GM21576 (cell line): Measurements from ENCODE around the gene NSUN2.

Experiments
- ATAC-seq: cut with Tn5 transposase; IDR thresholded peaks from one replicate; pipeline ENCODE4 v1.9.1; 2021; ENCODE audit warnings: mild to moderate bottlenecking, moderate library complexity; ENCODE audit not compliant: unreplicated experiment

NSUN2 gene

GRCh38 chr5:6606884-6607558 lies 25.8 kb downstream of the NSUN2 start:
- no peak for ATAC-seq

DNA sequence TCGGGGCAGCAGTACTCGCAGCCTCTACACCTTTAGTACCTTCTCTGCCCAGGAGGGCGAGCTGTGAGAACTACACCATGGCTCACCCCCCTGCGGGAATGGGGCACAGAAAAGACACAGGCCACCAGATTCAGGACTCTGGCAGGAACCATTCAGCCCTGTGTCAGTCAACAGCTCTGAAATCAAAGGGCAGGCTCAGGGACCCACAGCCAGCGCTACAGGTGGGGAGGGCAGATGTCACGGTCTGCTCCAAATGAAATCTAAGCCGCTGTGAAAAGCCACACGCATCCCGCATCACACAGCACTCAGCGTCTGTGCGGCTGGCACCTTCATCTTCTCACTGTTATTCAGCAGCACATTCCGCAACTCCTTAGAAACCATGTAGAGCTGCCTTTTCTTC lies 27.9 kb downstream of the NSUN2 start:
- ATAC-seq = no peak

- no peak for ATAC-seq
Observed at GRCh38 chr5:6604341-6604740, 28.5 kb downstream of the NSUN2 start.

GRCh38 chr5:6603643-6604042 lies 29.2 kb downstream of the NSUN2 start:
- ATAC-seq = no peak

DNA sequence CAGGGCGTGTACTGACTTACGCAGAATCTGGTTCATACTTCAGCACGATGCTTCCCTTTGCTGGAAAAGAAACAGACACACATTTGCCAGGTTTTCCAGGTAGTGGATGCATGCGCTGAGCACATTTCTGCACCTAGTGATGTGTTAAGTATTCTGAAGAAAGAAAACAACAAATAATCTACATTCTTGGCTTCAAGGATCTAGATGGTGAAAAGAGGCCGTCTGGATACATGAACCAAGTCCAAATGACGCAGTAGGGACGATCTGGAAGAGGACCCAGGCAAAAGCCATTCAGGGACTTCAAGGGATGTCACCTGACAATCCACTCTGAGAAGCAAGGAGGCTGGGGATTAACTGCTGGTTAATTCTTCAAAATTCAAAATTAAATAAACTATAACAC lies 30.4 kb downstream of the NSUN2 start:
- no peak for ATAC-seq

DNA sequence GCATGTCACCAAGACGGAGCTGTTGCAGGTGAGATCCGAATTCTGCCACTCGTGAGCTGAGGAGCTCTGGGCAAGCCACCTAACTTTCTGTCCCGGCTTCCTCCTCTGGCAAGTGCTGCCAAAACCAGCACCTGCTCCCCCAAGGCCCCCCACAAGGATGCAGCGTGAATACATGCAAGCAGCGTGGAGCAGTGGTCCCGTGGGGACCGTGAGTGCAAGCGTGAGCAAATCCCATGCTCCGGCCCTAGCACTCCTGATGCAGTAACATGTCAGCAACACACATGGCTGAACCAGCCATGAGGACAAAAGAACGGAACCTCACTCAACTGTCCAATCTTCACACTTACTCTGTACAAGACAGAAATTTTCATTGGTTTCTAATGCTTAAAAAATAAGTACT lies 31.0 kb downstream of the NSUN2 start:
- no peak for ATAC-seq

DNA sequence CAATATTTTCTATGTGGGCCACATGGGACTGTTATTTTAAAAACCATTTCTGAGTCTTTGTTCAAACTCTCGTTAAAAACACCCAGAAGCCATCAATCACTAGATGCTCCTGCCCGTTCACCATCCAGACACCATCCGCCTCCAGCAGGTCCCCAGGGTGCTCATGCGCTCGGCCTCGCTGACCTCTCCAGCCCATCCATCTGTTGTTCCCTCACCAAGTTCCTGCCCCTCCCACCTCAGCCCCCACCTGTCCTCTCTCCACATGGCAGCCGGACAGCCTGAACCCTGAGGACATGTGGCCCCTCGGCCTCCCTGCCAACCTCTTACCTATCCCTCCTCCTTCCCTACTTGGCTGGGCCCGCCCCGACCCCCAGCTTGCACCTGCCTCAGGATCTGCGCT lies 31.6 kb downstream of the NSUN2 start:
- no peak for ATAC-seq

DNA sequence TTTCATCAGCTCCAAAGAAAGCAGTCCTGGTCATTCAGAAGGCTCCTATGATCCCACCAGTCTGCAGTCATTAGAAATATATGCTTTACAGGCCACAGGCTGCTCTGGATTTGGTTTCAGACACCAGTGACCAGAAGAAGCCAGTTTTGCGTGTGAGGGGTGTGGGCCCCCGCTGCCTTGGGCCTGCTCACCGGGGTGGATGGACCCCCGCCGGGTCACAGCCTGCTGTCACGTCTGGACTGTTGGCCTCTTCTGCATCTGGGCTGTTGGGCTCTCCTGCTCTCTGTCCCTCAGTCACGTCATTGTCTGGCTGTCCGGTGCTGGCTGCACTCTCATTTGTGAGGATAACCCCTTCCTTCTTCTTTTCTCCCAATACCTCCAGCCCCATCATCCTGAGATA lies 33.1 kb downstream of the NSUN2 start:
- ATAC-seq = no peak

DNA sequence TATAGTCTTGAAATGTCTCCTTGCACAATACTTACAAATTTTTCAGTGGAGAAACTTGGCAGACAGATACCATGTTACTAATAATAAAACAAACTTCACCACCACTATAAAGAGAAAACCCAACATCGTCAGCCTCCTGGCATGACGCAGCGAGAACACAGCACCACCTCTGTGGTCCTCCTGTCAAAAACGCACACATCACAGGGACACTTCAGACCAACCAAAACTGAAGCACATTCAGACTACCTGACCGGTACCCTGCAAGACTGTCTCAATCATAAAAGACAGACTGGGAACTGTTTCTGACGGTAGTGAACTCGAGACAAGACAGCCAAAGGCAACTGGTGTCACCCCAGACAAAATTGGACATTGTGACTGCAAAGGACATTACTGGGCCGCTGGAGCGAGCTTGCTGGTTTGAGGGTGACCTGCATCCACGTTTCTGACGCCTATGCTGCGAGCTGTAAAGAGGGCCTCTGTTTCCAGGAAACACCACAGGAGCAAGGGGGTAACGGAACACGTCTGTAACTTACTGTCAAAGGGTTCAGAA lies 34.4 kb downstream of the NSUN2 start:
- no peak for ATAC-seq

DNA sequence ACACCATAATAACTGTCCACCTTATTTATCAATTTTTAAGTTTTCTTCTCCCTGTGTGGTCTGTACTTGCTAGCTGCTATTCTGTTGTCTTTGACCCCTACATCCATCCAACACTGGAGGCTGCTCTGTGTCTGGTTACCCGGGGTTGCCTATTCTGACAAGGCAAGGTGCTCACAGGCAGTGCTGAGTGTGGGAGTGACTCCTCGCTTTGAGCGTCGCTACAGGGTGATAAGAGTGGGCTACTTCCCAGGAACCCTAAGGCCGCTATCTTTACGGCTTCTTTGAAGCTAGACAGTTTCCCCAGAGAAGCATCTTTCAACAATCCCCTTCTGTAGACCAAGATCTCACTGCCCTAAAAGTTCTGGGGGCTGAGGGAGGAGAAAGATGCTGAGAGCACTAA lies 35.3 kb downstream of the NSUN2 start:
- ATAC-seq = no peak

GRCh38 chr5:6596388-6596787 lies 36.5 kb downstream of the NSUN2 start:
- no peak for ATAC-seq

- no peak for ATAC-seq
Observed at GRCh38 chr5:6595405-6595804, 37.4 kb downstream of the NSUN2 start.

GRCh38 chr5:6594066-6594465 lies 38.8 kb downstream of the NSUN2 start:
- no peak for ATAC-seq

DNA sequence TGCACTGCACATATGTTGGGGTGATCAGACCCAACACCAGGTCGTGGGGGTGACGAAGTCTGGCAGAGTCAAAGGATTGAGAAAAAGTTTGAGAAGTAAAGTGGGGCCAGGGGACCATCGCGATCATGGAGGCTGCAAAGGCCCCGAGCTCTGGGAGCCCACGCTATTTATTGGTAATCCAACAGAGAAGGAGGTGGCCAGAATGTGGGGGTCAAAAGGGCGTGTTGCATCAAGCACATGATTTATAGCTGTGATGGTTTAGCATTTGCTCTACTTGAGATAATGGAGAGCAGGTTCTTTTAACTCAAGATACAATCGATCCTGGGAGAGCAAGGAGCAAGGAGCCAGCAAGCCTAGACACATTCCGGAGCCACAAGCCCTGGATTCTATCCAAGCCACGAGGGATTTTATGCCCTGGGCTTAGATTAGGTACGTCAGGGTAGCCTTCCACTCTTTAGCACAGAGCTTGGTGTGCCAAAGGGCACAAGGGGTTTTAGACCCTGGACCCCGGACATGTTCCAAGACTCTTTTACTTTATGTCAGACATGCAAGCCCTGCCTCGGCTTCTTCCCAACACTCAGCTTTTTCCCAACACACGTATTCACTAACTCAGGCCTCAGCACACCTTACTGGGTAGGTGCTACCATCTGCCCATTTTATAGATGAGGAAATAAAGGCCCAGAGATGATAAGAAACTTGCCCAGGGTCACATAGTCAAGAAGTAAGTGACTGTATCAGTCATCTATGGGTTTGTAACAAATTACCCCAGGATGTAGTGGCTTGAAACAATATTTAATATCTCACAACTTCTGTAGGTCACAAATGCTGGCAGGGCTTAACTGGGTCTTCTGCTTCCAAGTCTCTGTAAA lies 39.5 kb downstream of the NSUN2 start:
- no peak for ATAC-seq

DNA sequence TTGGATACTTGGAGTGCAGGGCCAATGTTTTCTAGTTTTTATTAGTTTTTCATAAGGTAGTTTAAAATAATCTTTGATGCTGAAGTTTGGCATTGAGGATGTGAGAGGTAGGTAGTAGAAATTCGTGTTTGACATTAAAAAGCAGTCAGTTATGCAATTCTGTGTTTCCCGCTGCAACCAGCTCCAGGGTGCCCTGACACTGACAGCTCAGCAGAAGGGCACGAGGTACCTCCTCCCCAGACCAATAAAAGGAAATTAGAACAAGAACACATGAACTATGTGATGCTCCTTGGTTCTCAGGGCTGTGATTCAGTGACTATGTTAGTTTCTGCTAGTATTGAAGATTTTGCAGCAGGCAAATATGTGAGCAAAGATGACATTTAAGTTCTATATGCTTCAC lies 40.2 kb downstream of the NSUN2 start:
- no peak for ATAC-seq

GRCh38 chr5:6591671-6592288 lies 41.1 kb downstream of the NSUN2 start:
- no peak for ATAC-seq

GRCh38 chr5:6590581-6590980 lies 42.3 kb downstream of the NSUN2 start:
- ATAC-seq = no peak

- no peak for ATAC-seq
Observed at GRCh38 chr5:6587171-6587570, 45.7 kb downstream of the NSUN2 start.

DNA sequence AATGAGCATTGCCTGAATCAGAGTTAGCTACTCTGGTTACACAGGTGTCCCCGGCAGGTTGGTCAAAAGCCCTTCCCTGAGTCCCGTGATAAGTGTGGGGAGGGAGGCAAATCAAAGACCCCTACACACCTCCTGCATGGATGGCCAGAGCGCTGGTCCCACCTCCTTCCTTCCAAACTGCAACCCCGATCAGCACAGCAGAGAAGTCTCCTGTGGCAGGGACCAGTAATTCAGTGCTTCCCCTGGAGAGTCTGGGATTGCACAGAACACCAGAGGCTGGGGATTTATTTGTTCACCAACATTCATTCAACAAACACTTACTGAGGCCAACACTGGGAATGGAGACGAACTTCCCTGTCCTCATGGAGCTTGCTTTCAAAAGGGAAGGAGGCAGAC lies 46.2 kb downstream of the NSUN2 start:
- ATAC-seq = no peak

DNA sequence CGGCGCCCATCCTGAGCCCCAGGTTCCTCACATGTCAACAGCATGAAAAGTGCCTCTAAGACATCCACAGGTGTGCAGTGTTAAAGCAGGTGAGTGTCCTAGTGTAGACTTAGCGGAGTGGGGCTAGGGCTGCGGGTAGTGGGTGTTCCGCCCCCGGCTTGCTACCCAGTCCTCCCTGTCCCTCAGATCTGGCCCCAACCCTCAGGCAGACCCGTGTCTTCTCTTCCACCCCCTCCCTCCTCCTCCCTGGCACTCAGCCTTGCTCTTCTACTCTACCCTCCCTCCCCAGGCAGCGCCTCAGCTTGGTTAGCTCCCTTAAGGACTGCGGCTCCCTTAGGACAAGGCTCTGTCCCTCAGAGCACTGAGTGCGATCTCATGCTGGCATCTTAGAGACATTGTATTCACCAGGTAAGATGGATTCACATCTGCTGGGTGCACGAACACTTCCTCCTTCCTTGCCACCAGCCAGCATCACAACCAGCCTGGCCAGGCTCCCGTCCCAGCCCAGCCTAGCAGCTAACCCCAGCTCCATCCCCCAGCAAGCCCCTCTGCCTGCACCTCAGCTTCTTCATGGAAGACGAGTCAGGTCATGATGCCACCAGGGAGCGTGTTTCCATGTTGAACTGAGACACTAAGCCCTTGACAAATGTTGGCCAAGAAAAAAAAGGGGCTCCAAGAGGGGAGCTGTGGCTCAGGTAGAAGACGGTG lies 46.8 kb downstream of the NSUN2 start:
- ATAC-seq = no peak

GRCh38 chr5:6585168-6585567 lies 47.7 kb downstream of the NSUN2 start:
- ATAC-seq = no peak
